ENCODE data around the gene ZNF335.

The ZNF335 gene

GRCh38 chr20:45951925-45952834 is 19.8 kb downstream of the ZNF335 start:
- DNase-seq (ENCODE audit: low read depth): no peak

GRCh38 chr20:45950330-45950646 is 21.7 kb downstream of the ZNF335 start:
- no peak for DNase-seq (ENCODE audit: low read depth)

GRCh38 chr20:45949542-45950329 is 22.3 kb downstream of the ZNF335 start:
- DNase-seq (ENCODE audit: low read depth): no peak

- DNase-seq (ENCODE audit: low read depth): no peak
Measured at GRCh38 chr20:45948742-45949541, 23.1 kb downstream of the ZNF335 start.

GRCh38 chr20:45948261-45948733 is 23.7 kb downstream of the ZNF335 start:
- DNase-seq (ENCODE audit: low read depth): no peak

- DNase-seq (ENCODE audit: low read depth): no peak
Measured at GRCh38 chr20:45947110-45947866, 24.7 kb downstream of the ZNF335 start.

- DNase-seq (ENCODE audit: low read depth): peak; percentile 23
Measured at GRCh38 chr20:45946149-45946970, 25.6 kb downstream of the ZNF335 start.

GRCh38 chr20:45945678-45946148 is 26.3 kb downstream of the ZNF335 start:
- no peak for DNase-seq (ENCODE audit: low read depth)

GRCh38 chr20:45944965-45945677 is 26.9 kb downstream of the ZNF335 start:
- no peak for DNase-seq (ENCODE audit: low read depth)

- no peak for DNase-seq (ENCODE audit: low read depth)
Measured at GRCh38 chr20:45944151-45944964, 27.6 kb downstream of the ZNF335 start.

- no peak for DNase-seq (ENCODE audit: low read depth)
Measured at GRCh38 chr20:45943613-45944012, 28.4 kb downstream of the ZNF335 start.

- no peak for DNase-seq (ENCODE audit: low read depth)
Measured at GRCh38 chr20:45940469-45940868, 31.5 kb downstream of the ZNF335 start.

GRCh38 chr20:45940053-45940452 is 31.9 kb downstream of the ZNF335 start:
- DNase-seq (ENCODE audit: low read depth): no peak

GRCh38 chr20:45938727-45939438 is 33.1 kb downstream of the ZNF335 start:
- no peak for DNase-seq (ENCODE audit: low read depth)

- DNase-seq (ENCODE audit: low read depth): no peak
Measured at GRCh38 chr20:45937765-45938164, 34.2 kb downstream of the ZNF335 start.

GRCh38 chr20:45935416-45936046 is 36.5 kb downstream of the ZNF335 start:
- DNase-seq (ENCODE audit: low read depth): no peak

- peak; percentile 97 for DNase-seq (ENCODE audit: low read depth)
Measured at GRCh38 chr20:45934586-45935415, 37.2 kb downstream of the ZNF335 start, which contains the start of gene PCIF1. TSS of gene PCIF1 (plus strand) at chr20:45934683. CDS start at chr20:45939000, 4,317 bp downstream.

Data from activated T-cell treated with anti-CD3 and anti-CD28 coated beads for 24 hours (primary cell).